DMS79 treated with DMSO at 0.1 percent for 48 hours (cell line): Measurements from ENCODE around the gene NEDD9.

ENCODE experiments used
- DNase-seq: peaks from one replicate; lab custom pipeline; 2025; lab: John Stamatoyannopoulos, UW

The NEDD9 gene

GRCh38 chr6:11201772-11202512 is 30.5 kb downstream of the NEDD9 start:
- DNase-seq = no peak

GRCh38 chr6:11201015-11201414 is 31.5 kb downstream of the NEDD9 start:
- no peak for DNase-seq

GRCh38 chr6:11200356-11200755 is 32.1 kb downstream of the NEDD9 start:
- no peak for DNase-seq

GRCh38 chr6:11198663-11199603 is 33.5 kb downstream of the NEDD9 start:
- no peak for DNase-seq

- no peak for DNase-seq
These were observed 34.6 kb downstream of the NEDD9 start for GRCh38 chr6:11197850-11198249.

GRCh38 chr6:11197175-11197536 is 35.3 kb downstream of the NEDD9 start:
- DNase-seq = no peak

GRCh38 chr6:11196511-11197174 is 35.8 kb downstream of the NEDD9 start:
- no peak for DNase-seq

- no peak for DNase-seq
These were observed 37.9 kb downstream of the NEDD9 start for GRCh38 chr6:11194356-11195218.

GRCh38 chr6:11193434-11193833 is 39.0 kb downstream of the NEDD9 start:
- no peak for DNase-seq

GRCh38 chr6:11192167-11192566 is 40.3 kb downstream of the NEDD9 start:
- DNase-seq = no peak

GRCh38 chr6:11190625-11191245 is 41.7 kb downstream of the NEDD9 start:
- no peak for DNase-seq

- no peak for DNase-seq
These were observed 42.4 kb downstream of the NEDD9 start for GRCh38 chr6:11189865-11190624.

- DNase-seq = no peak
These were observed 44.1 kb downstream of the NEDD9 start for GRCh38 chr6:11188161-11188915.

- DNase-seq = no peak
These were observed 45.2 kb downstream of the NEDD9 start for GRCh38 chr6:11187301-11187700.

GRCh38 chr6:11185204-11185842 is 47.1 kb downstream of the NEDD9 start:
- DNase-seq = no peak

- no peak for DNase-seq
These were observed 48.6 kb downstream of the NEDD9 start for GRCh38 chr6:11183761-11184362.

- DNase-seq = no peak
These were observed 50.9 kb downstream of the NEDD9 start for GRCh38 chr6:11181478-11182136.
